IMR-90 (cell line): Measurements from ENCODE around the gene PSD. TPM values are rescaled to one million over a fixed set of nuclear protein-coding genes. Genes with fewer than 3 reads are reported as not detected.

ENCODE experiments used
- ATAC-seq: fragments of 200-7000 bp; cut with Tn5 transposase; 2 replicates; pipeline ENCODE4 v1.9.1; 2020; ENCODE audit warnings: low read depth, mild to moderate bottlenecking, moderate library complexity
- BruUV-seq: library from RNA; stranded (reverse); fragments of 400-500 nt; replicated peaks from 2 replicates; lab custom pipeline; 2021; lab: Mats Ljungman, UMichigan
- CTCF ChIA-PET: fragments of 300-600 bp; formaldehyde crosslinking; extraction: SDS; loops from one replicate; lab custom pipeline; 2021; ENCODE audit warnings: antibody characterized with exemption; lab: Yijun Ruan, JAX
- POLR2A ChIA-PET: fragments of 300-600 bp; sonication (Branson Sonifier 250); formaldehyde crosslinking; loops from one replicate; lab custom pipeline; 2022; ENCODE audit warnings: antibody characterized with exemption; ENCODE audit not compliant: unreplicated experiment; lab: Charles Lee
- DNase-seq: peaks from one replicate; pipeline ENCODE4 v3.0.0; 2013
- H2AFZ ChIP-seq: replicated peaks from 2 replicates; pipeline ENCODE3; 2013; ENCODE audit warnings: low read length, mild to moderate bottlenecking; ENCODE audit not compliant: poor library complexity
- H2AK5ac ChIP-seq: 2 replicates; pipeline ENCODE4 v1.6.1; 2013; ENCODE audit warnings: low read depth, low read length, inconsistent platforms
- H2AK9ac ChIP-seq: replicated peaks from 2 replicates; pipeline ENCODE3; 2013; ENCODE audit warnings: mild to moderate bottlenecking, low read depth, low read length, moderate library complexity; ENCODE audit not compliant: poor library complexity
- H2BK120ac ChIP-seq: 2 replicates; pipeline ENCODE4 v1.6.1; 2013; ENCODE audit warnings: low read depth, low read length, inconsistent platforms
- H2BK15ac ChIP-seq: 3 replicates; pipeline ENCODE4 v1.6.1; 2013; ENCODE audit warnings: low read depth, low read length, inconsistent platforms
- H2BK20ac ChIP-seq: 2 replicates; pipeline ENCODE4 v1.6.1; 2013; ENCODE audit warnings: low read depth, mild to moderate bottlenecking, inconsistent platforms, low read length, moderate library complexity
- H2BK5ac ChIP-seq: 2 replicates; pipeline ENCODE4 v1.6.1; 2013; ENCODE audit warnings: mild to moderate bottlenecking, low read depth, low read length, inconsistent platforms; ENCODE audit not compliant: poor library complexity, severe bottlenecking
- H3K14ac ChIP-seq: replicated peaks from 2 replicates; pipeline ENCODE4 v1.6.1; 2013; ENCODE audit warnings: low read depth, low read length, inconsistent platforms
- H3K18ac ChIP-seq: 2 replicates; pipeline ENCODE4 v1.6.1; 2013; ENCODE audit warnings: low read depth, low read length, control low read depth
- H3K23ac ChIP-seq: 2 replicates; pipeline ENCODE4 v1.6.1; 2013; ENCODE audit warnings: low read depth, low read length, inconsistent platforms
- H3K27ac ChIP-seq: 2 replicates; pipeline ENCODE4 v1.5.1; 2013; ENCODE audit warnings: mild to moderate bottlenecking, control low read depth, low read length; ENCODE audit not compliant: insufficient read depth
- H3K27me3 ChIP-seq: 2 replicates; pipeline ENCODE4 v1.6.1; 2013; ENCODE audit warnings: low read length; ENCODE audit not compliant: control insufficient read depth, insufficient read depth
- H3K36me3 ChIP-seq: 2 replicates; pipeline ENCODE4 v1.6.1; 2013; ENCODE audit warnings: low read length, mixed read lengths; ENCODE audit not compliant: control insufficient read depth, insufficient read depth
- H3K4ac ChIP-seq: 2 replicates; pipeline ENCODE4 v1.6.1; 2013; ENCODE audit warnings: low read depth, low read length, inconsistent platforms
- H3K4me1 ChIP-seq: 2 replicates; pipeline ENCODE4 v1.6.1; 2013; ENCODE audit warnings: low read length, mixed read lengths; ENCODE audit not compliant: control insufficient read depth, insufficient read depth
- H3K4me2 ChIP-seq: 2 replicates; pipeline ENCODE4 v1.6.1; 2013; ENCODE audit warnings: low read depth, mild to moderate bottlenecking, control low read depth, low read length, moderate library complexity
- H3K4me3 ChIP-seq: 2 replicates; pipeline ENCODE4 v1.5.1; 2013; ENCODE audit warnings: low read depth, mild to moderate bottlenecking, control low read depth, low read length, moderate library complexity; ENCODE audit not compliant: insufficient read depth
- H3K56ac ChIP-seq: 2 replicates; pipeline ENCODE4 v1.6.1; 2013; ENCODE audit warnings: low read length, inconsistent platforms; ENCODE audit not compliant: insufficient read depth; ENCODE audit errors: extremely low read depth
- H3K79me1 ChIP-seq, 2 experiments: 2 replicates each; pipeline ENCODE4 v1.6.1; 2013; ENCODE audit warnings: low read length in 2 of 2, inconsistent platforms in 1 of 2, low read depth in 1 of 2
- H3K9ac ChIP-seq: 2 replicates; pipeline ENCODE4 v1.6.1; 2013; ENCODE audit warnings: low read depth, low read length, control low read depth
- H3K9me1 ChIP-seq: 2 replicates; pipeline ENCODE4 v1.6.1; 2013; ENCODE audit warnings: low read length, inconsistent platforms; ENCODE audit not compliant: insufficient read depth
- H3K9me3 ChIP-seq: 2 replicates; pipeline ENCODE4 v1.6.1; 2013; ENCODE audit warnings: low read length; ENCODE audit not compliant: control insufficient read depth, insufficient read depth
- H4K20me1 ChIP-seq: 2 replicates; pipeline ENCODE4 v1.6.1; 2013; ENCODE audit warnings: low read length, inconsistent platforms; ENCODE audit not compliant: insufficient read depth
- H4K5ac ChIP-seq: 2 replicates; pipeline ENCODE4 v1.6.1; 2013; ENCODE audit warnings: mild to moderate bottlenecking, low read depth, low read length, control low read depth
- H4K8ac ChIP-seq, 2 experiments: 2 replicates each; pipeline ENCODE4 v1.6.1; 2013; ENCODE audit warnings: low read depth in 2 of 2, low read length in 2 of 2, control low read depth in 1 of 2, inconsistent platforms in 1 of 2
- H4K91ac ChIP-seq: 2 replicates; pipeline ENCODE4 v1.6.1; 2013; ENCODE audit warnings: low read depth, low read length, inconsistent platforms; ENCODE audit not compliant: insufficient read depth
- FOS ChIP-seq: fragments of 150-350 bp; IDR thresholded peaks from 2 replicates; pipeline ENCODE4 v1.6.1; 2016; ENCODE audit warnings: low read depth, low read length
- MAZ ChIP-seq: IDR thresholded peaks from 2 replicates; pipeline ENCODE4 v1.6.1; 2012; ENCODE audit warnings: low read depth, mild to moderate bottlenecking, low read length, improper control_type of control experiment, moderate library complexity, borderline replicate concordance
- WGBS, 2 experiments: methylation state at CpG; one replicate each; pipeline versions ENCODE4 v1.1.5 to v1.1.7; 2013; ENCODE audit warnings: missing lambda C conversion rate in 2 of 2; ENCODE audit not compliant: insufficient read length in 1 of 2; ENCODE audit errors: extremely low coverage in 2 of 2; 5-methylcytosine and 5-hydroxymethylcytosine counted together
- dilution Hi-C: fragments of 300-500 bp; cut with HindIII; formaldehyde crosslinking; loops from one replicate; pipeline ENCODE4 v1.14.3; 2018; ENCODE audit warnings: low sequenced_read_pairs; ENCODE audit not compliant: unreplicated experiment
- in situ Hi-C: fragments of 300-500 bp; cut with MboI; formaldehyde crosslinking; loops from 3 replicates; pipeline ENCODE4 v1.14.3; 2019; ENCODE audit warnings: low sequenced_read_pairs, inconsistent platforms, mixed read lengths
- intact Hi-C: fragments of 100-400 bp; cut with micrococcal nuclease; formaldehyde crosslinking; loops from 2 replicates; pipeline ENCODE4 v1.10.0; 2022
- polyA plus RNA-seq, 3 experiments: library from polyadenylated mRNA; depleted of rRNA; stranded (reverse); fragments of >200 nt; gene quantifications; 2 replicates each; pipeline ENCODE4 v1.2.3, GENCODE V29; 2012; ENCODE audit warnings: low replicate concordance in 1 of 3
- total RNA-seq: library from RNA; depleted of rRNA; stranded (reverse); fragments of >200 nt; gene quantifications from 2 replicates; pipeline ENCODE4 v1.2.3, GENCODE V29; 2012

The PSD gene
- total and polyA plus RNA-seq, 2 of the 4 experiments (the other 2 are of a cell fraction) = 2.0 to 4.4 TPM

DNA sequence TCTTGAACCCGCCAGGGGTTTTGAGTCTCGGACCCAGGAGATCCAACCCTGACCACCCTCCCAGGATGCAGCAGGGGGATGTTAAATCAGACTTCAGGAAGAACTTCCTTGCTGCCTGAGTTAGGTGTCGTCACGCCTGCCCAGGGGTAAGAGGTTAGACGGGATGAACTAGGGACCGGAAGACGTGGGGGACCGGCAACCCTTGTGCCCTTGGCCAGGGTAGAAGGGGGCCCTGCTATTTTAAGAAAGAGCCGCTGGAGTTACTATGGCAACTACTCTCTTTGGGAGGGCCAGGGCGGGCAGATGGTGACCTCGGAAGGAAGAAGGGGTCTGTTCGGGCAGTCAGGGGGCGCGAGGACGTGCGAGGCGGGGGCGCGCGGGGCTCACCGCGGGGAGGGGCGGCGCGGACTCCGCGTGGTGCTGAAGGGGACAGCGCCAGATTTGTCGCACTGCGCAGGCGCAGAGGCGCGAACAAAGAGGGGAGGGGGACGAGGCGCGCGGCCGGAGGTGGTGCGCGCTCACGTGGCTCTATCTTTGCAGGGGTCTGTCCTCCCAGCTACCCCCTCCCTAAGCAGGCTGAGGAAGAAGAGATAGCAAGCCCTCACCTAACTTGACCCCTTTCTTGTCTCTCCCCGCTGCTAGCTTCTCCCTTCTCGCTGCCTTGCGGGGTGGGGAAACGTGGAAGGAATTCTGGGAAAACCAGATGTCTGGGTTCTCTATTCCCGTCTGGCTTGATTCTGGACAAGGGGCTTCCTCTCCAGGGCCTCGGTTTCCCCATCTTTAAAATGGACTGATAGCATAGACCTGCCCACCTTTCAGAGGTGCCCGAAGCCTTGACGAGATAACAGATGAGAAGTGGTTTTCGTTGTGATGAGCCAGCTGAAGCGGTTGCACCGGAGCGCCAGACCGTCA is 940 bp upstream of the PSD start:
- no peak overlapping the region for H4K8ac ChIP-seq
- no peak overlapping the region for H4K91ac ChIP-seq
- no peaks in the 10 kb centered on the region for H4K20me1 ChIP-seq
- H3K27ac ChIP-seq = no peak overlapping the region
- H3K27me3 ChIP-seq = peaks cover 28% of the 10 kb centered on the region
- TF ChIP-seq FOS (no peak), MAZ (peak; percentile 81)
- no peak overlapping the region for H3K18ac ChIP-seq
- H2BK15ac ChIP-seq = no peak overlapping the region
- H2BK120ac ChIP-seq = no peak overlapping the region
- no peaks in the 10 kb centered on the region for H3K9me3 ChIP-seq
- H2BK5ac ChIP-seq = no peak overlapping the region
- no peak for ATAC-seq
- BruUV-seq = no TSS peak
- H3K4me1 ChIP-seq = peaks cover 9% of the 10 kb centered on the region
- H3K56ac ChIP-seq = no peak overlapping the region
- peaks cover 9% of the 10 kb centered on the region; the same call in 1 of the 2 replicates for H3K9me1 ChIP-seq
- H3K4me3 ChIP-seq = peak overlapping the region; percentile 38
- dilution Hi-C loops (no loop called here), intact Hi-C loops (no loop called here), in situ Hi-C loops (no loop called here)
- H4K5ac ChIP-seq = no peak overlapping the region
- no peak overlapping the region for H3K14ac ChIP-seq
- peaks cover 6% of the 10 kb centered on the region; the same call in 1 of the 2 replicates for H3K36me3 ChIP-seq
- CTCF ChIA-PET = interaction anchor here (1.0 kb wide), 1 partner anchor 20 kb away, joined by 4 read pairs; no protein-coding TSS in a partner anchor
- DNase-seq = no peak
- H3K4me2 ChIP-seq = peak overlapping the region; percentile 60
- no peak overlapping the region for H3K9ac ChIP-seq
- POLR2A ChIA-PET = interaction anchor here (0.6 kb wide), 1 partner anchor 230 kb away, joined by 3 read pairs; no protein-coding TSS in a partner anchor
- 1% methylated on average over 21 of the region's 54 CpGs; no CpG with 5 or more reads in 1 of the 2 experiments for WGBS, 2 experiments
- H2AK5ac ChIP-seq = no peak overlapping the region
- no peak overlapping the region for H3K4ac ChIP-seq
- no peak overlapping the region for H3K23ac ChIP-seq
- no peak overlapping the region for H2BK20ac ChIP-seq
- peak overlapping the region; percentile 99 for H2AFZ ChIP-seq
- H2AK9ac ChIP-seq = peak overlapping the region; percentile 87
- H3K79me1 ChIP-seq = peaks cover 0 to 19% of the 10 kb centered on the region in 2 experiments; a peak in 2 of 4 replicates
